Thoracic aorta (tissue), 2 donors: ENCODE measurements around the gene MAP3K2. TPM values are rescaled to one million over a fixed set of nuclear protein-coding genes. Genes with fewer than 3 reads are reported as not detected.
"Not testable (repeated sequence)": the region's sequence is repeated elsewhere in the genome, so short reads cannot be mapped to it uniquely, and the experiment has no call there.

Experiments
- ATAC-seq: fragments of 150-250 bp; one replicate; pipeline ENCODE4 v1.8.0; 2017; ENCODE audit warnings: low read depth; ENCODE audit not compliant: insufficient number of reproducible peaks, low FRiP score
- DNase-seq: peaks from one replicate; pipeline ENCODE4 v3.0.0-alpha.2; 2020; ENCODE audit warnings: low spot score
- H3K27ac ChIP-seq, 2 donors: fragments of 200-600 bp; sonication (generic); 1 replicate in 1 of 2; 2 replicates in 1 of 2; pipeline ENCODE4 v1.5.1; 2016; ENCODE audit warnings: mild to moderate bottlenecking in 2 of 2, moderate library complexity in 2 of 2
- H3K27me3 ChIP-seq: fragments of 200-600 bp; sonication (generic); replicated peaks from 2 replicates; pipeline ENCODE4 v1.6.0; 2016; ENCODE audit warnings: mild to moderate bottlenecking; ENCODE audit not compliant: insufficient read depth
- H3K36me3 ChIP-seq: fragments of 200-600 bp; sonication (generic); one replicate; pipeline ENCODE4 v1.5.1; 2016
- H3K4me1 ChIP-seq, 2 donors: fragments of 200-600 bp; sonication (generic); 1 replicate in 1 of 2; 2 replicates in 1 of 2; pipeline versions ENCODE4 v1.5.1 to v1.6.0; 2016; ENCODE audit warnings: low read depth in 2 of 2, mild to moderate bottlenecking in 1 of 2; ENCODE audit not compliant: control insufficient read depth in 1 of 2
- H3K4me3 ChIP-seq: fragments of 200-600 bp; sonication (generic); 2 replicates; pipeline ENCODE4 v1.5.1; 2016; ENCODE audit warnings: mild to moderate bottlenecking
- H3K9me3 ChIP-seq: fragments of 200-600 bp; sonication (generic); 2 replicates; pipeline ENCODE4 v1.5.1; 2016
- CTCF ChIP-seq: fragments of 200-600 bp; sonication (generic); IDR thresholded peaks from one replicate; pipeline ENCODE4 v1.5.1; 2019; ENCODE audit warnings: antibody characterized with exemption
- total RNA-seq, 2 donors: library from RNA; depleted of rRNA; stranded (reverse); fragments of >200 nt; gene quantifications; one replicate each; pipeline versions ENCODE4 v1.1.0 to v1.2.3, GENCODE V29; 2016

Gene MAP3K2
- total RNA-seq, 2 donors from 2014 or later, result 67.9 to 107 TPM

GRCh38 chr2:127413200-127413599, 25.4 kb upstream of the MAP3K2 start:
- H3K4me1 ChIP-seq, result peaks cover 51 to 74% of the 10 kb centered on the region in 2 donors
- H3K36me3 ChIP-seq, result no peaks in the 10 kb centered on the region
- no peak for ATAC-seq
- no peak for DNase-seq
- no peak overlapping the region for H3K4me3 ChIP-seq
- H3K27me3 ChIP-seq, result no peaks in the 10 kb centered on the region
- no peaks in the 10 kb centered on the region for H3K9me3 ChIP-seq
- H3K27ac ChIP-seq, result peak overlapping the region in 1 of 2 donors; percentile 43
- TF ChIP-seq CTCF, result no peak

- no peaks in the 10 kb centered on the region for H3K9me3 ChIP-seq
- no peaks in the 10 kb centered on the region for H3K27me3 ChIP-seq
- peak overlapping the region; percentile 50 for H3K4me3 ChIP-seq
- peaks cover 59 to 84% of the 10 kb centered on the region in 2 donors for H3K4me1 ChIP-seq
- DNase-seq (no peak), ATAC-seq (no peak)
- peak overlapping the region in 1 of 2 donors; percentile 90 for H3K27ac ChIP-seq
- no peak for TF ChIP-seq CTCF
- no peaks in the 10 kb centered on the region for H3K36me3 ChIP-seq
Measured at GRCh38 chr2:127411653-127412369, 24.0 kb upstream of the MAP3K2 start.

GRCh38 chr2:127410871-127411652, 23.3 kb upstream of the MAP3K2 start:
- no peak for ATAC-seq
- no peaks in the 10 kb centered on the region for H3K27me3 ChIP-seq
- TF ChIP-seq CTCF, result no peak
- no peak for DNase-seq
- H3K27ac ChIP-seq, result peak overlapping the region; percentile 79 to 90
- no peaks in the 10 kb centered on the region for H3K36me3 ChIP-seq
- peak overlapping the region; percentile 50 for H3K4me3 ChIP-seq
- H3K9me3 ChIP-seq, result no peaks in the 10 kb centered on the region
- H3K4me1 ChIP-seq, result peaks cover 57 to 87% of the 10 kb centered on the region in 2 donors

GRCh38 chr2:127409716-127410115, 21.9 kb upstream of the MAP3K2 start:
- not testable (repeated sequence) for H3K36me3 ChIP-seq, H3K9me3 ChIP-seq, H3K4me3 ChIP-seq, H3K27me3 ChIP-seq, ATAC-seq, DNase-seq
- H3K4me1 ChIP-seq, result peaks cover 57 to 87% of the 10 kb centered on the region in 2 donors
- H3K27ac ChIP-seq, result peak overlapping the region; percentile 79 to 90

GRCh38 chr2:127408807-127409099, 21.0 kb upstream of the MAP3K2 start:
- peak overlapping the region; percentile 81 to 85 for H3K27ac ChIP-seq
- no peaks in the 10 kb centered on the region for H3K36me3 ChIP-seq
- H3K27me3 ChIP-seq, result no peaks in the 10 kb centered on the region
- no peaks in the 10 kb centered on the region for H3K9me3 ChIP-seq
- no peak for ATAC-seq
- H3K4me1 ChIP-seq, result peaks cover 54 to 83% of the 10 kb centered on the region in 2 donors
- peak overlapping the region; percentile 67 for H3K4me3 ChIP-seq
- TF ChIP-seq CTCF, result no peak
- DNase-seq, result no peak
